Fibroblast of lung (primary cell): ENCODE data around the gene SCD5. TPM values are rescaled to one million over a fixed set of nuclear protein-coding genes. Genes with fewer than 3 reads are reported as not detected.

Experiments used
- DNase-seq, 2 donors: peaks; one replicate each; pipeline versions ENCODE4 v3.0.0 to v3.0.0-alpha.2; 2010; ENCODE audit warnings: low read depth in 2 of 2
- H2AFZ ChIP-seq: 2 replicates; pipeline ENCODE4 v1.5.1; 2012; ENCODE audit warnings: low read length, control low read depth, inconsistent platforms
- H3K27ac ChIP-seq: 2 replicates; pipeline ENCODE4 v1.5.1; 2011; ENCODE audit warnings: low read length, control low read depth; ENCODE audit not compliant: insufficient read depth
- H3K27me3 ChIP-seq: 2 replicates; pipeline ENCODE4 v1.5.1; 2011; ENCODE audit warnings: mild to moderate bottlenecking, low read length; ENCODE audit not compliant: control insufficient read depth, insufficient read depth
- H3K36me3 ChIP-seq: 2 replicates; pipeline ENCODE4 v1.5.1; 2011; ENCODE audit warnings: low read length; ENCODE audit not compliant: control insufficient read depth, insufficient read depth
- H3K4me1 ChIP-seq: 2 replicates; pipeline ENCODE4 v1.5.1; 2011; ENCODE audit warnings: low read length; ENCODE audit not compliant: control insufficient read depth, insufficient read depth; ENCODE audit errors: extremely low read depth
- H3K4me2 ChIP-seq: 2 replicates; pipeline ENCODE4 v1.5.1; 2011; ENCODE audit warnings: low read length, control low read depth; ENCODE audit not compliant: insufficient read depth; ENCODE audit errors: extremely low read depth
- H3K4me3 ChIP-seq, 4 experiments: fragments of 200-600 bp in 1 of 4; sonication (generic) in 1 of 4; replicated peaks in 1 of 4; 2 replicates each; pipeline ENCODE4 v1.5.1; 2011 to 2016; ENCODE audit warnings: low read length in 4 of 4, low read depth in 3 of 4, mild to moderate bottlenecking in 3 of 4, control low read depth in 2 of 4, inconsistent platforms in 1 of 4, mixed read lengths in 1 of 4; ENCODE audit not compliant: insufficient read depth in 1 of 4; ENCODE audit errors: control extremely low read depth in 1 of 4
- H3K79me2 ChIP-seq: 2 replicates; pipeline ENCODE4 v1.5.1; 2012; ENCODE audit warnings: mild to moderate bottlenecking, low read length, inconsistent platforms; ENCODE audit not compliant: control insufficient read depth, insufficient read depth
- H3K9ac ChIP-seq: 2 replicates; pipeline ENCODE4 v1.5.1; 2011; ENCODE audit warnings: mild to moderate bottlenecking, low read length, control low read depth; ENCODE audit not compliant: insufficient read depth
- H3K9me3 ChIP-seq: 2 replicates; pipeline ENCODE4 v1.5.1; 2012; ENCODE audit warnings: low read depth, low read length; ENCODE audit not compliant: control insufficient read depth, insufficient read depth
- H4K20me1 ChIP-seq: 2 replicates; pipeline ENCODE4 v1.5.1; 2011; ENCODE audit warnings: low read length; ENCODE audit not compliant: control insufficient read depth, insufficient read depth; ENCODE audit errors: extremely low read depth
- EZH2 ChIP-seq: IDR thresholded peaks from 2 replicates; pipeline ENCODE4 v1.5.1; 2012; ENCODE audit warnings: low read length, control low read depth, mild to moderate bottlenecking; ENCODE audit errors: missing control alignments
- polyA plus RNA-seq, 2 donors: library from polyadenylated mRNA; depleted of rRNA in 1 of 2; stranded (reverse) in 1 of 2; unstranded in 1 of 2; fragments of >200 nt; gene quantifications; 2 replicates each; pipeline ENCODE4 v1.2.1, GENCODE V29; 2011 to 2012; ENCODE audit warnings: missing spikeins in 1 of 2
- total RNA-seq: library from RNA; depleted of rRNA; stranded (reverse); fragments of >200 nt; gene quantifications from 2 replicates; pipeline ENCODE4 v1.2.1, GENCODE V29; 2014
- TF ChIP-seq, protein P1 (sequence below), 2 donors: IDR thresholded peaks in 1 of 2; conservative IDR thresholded peaks in 1 of 2; 1 replicate in 1 of 2; 2 replicates in 1 of 2; pipeline ENCODE4 v1.5.1; 2011 to 2012; ENCODE audit warnings: low read length in 2 of 2, control low read depth in 1 of 2, inconsistent platforms in 1 of 2, low read depth in 1 of 2, mild to moderate bottlenecking in 1 of 2

The SCD5 gene
- total and polyA plus RNA-seq, 2 donors (not counting 1 experiment from before 2014, with no cell fraction given) = 4.9 to 11.4 TPM

DNA sequence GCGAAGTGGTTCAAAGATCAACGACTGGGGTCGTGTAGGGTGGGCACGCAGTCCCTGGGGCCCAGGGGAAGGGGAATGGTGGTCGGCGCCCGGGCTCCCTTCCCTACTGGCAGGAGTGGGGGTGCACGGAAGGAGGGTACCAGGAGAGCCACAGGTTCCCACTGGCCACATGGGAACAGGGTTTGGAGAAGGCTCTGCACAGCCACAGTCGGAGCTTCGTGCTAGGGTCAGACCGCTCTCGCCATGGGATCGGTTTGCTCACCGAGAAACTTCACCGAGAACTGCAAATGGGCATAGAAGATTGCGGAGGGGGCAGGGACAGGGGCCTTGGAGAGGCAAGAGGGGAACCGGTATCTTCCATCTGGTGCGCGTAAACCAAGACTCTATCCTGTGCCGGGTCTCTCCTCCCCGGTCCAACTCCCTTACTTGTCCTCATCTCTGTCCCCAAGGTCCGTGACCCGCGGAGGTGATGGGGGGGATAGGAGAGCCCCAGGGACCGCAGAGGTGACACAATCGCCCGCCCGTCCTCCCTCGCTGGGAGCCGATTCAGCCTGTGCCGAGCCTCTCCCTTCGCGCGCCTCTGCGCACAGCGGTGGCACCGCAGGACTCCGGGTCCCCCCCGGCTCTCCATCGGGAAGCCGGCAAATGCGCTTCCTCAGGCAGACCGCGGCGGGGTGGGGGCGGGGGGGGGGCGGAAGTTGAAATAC, 1.0 kb downstream of the SCD5 start:
- Histone ChIP-seq H3K36me3 (no peaks in the 10 kb centered on the region), H3K27me3 (peaks cover 3% of the 10 kb centered on the region), H3K4me1 (no peaks in the 10 kb centered on the region), H3K79me2 (no peaks in the 10 kb centered on the region), H3K4me2 (peak overlapping the region; percentile 93), H3K27ac (no peak overlapping the region), H2AFZ (no peak overlapping the region), H3K9me3 (no peaks in the 10 kb centered on the region), H3K9ac (no peak overlapping the region), H3K4me3 (peak overlapping the region; percentile 20 to 64 (median 54)), H4K20me1 (no peaks in the 10 kb centered on the region)
- peak; percentile 36 to 61 for DNase-seq
- no peak for TF ChIP-seq EZH2
- TF ChIP-seq, protein P1, sequence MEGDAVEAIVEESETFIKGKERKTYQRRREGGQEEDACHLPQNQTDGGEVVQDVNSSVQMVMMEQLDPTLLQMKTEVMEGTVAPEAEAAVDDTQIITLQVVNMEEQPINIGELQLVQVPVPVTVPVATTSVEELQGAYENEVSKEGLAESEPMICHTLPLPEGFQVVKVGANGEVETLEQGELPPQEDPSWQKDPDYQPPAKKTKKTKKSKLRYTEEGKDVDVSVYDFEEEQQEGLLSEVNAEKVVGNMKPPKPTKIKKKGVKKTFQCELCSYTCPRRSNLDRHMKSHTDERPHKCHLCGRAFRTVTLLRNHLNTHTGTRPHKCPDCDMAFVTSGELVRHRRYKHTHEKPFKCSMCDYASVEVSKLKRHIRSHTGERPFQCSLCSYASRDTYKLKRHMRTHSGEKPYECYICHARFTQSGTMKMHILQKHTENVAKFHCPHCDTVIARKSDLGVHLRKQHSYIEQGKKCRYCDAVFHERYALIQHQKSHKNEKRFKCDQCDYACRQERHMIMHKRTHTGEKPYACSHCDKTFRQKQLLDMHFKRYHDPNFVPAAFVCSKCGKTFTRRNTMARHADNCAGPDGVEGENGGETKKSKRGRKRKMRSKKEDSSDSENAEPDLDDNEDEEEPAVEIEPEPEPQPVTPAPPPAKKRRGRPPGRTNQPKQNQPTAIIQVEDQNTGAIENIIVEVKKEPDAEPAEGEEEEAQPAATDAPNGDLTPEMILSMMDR (conservative IDR thresholded peaks at IDR 0.05 in 1 of 2, IDR thresholded peaks at IDR 0.05 in 1 of 2; ENCODE audit: low read depth in 1 of 2, low read length in 2 of 2) = no peak

DNA sequence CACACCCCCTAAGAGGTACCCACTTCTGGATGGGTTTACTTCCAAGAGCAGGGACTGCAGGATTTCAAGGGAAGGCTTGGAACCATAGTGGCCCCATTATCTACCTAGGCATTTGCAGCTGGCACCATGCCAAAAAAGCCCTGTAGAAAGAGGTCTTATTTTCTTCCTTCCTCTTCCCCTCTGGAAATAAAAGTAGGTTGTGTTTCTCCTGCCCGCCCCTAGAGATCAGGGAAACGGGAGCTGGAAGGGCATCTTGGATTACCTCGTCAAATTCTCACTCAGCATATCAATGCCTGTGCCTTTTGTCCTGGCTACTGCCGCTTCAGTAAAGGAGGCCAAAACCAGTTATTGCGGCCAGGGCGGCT, 1.6 kb downstream of the SCD5 start:
- H3K27ac ChIP-seq = no peak overlapping the region
- no peak overlapping the region for H3K9ac ChIP-seq
- peaks cover 3% of the 10 kb centered on the region for H3K27me3 ChIP-seq
- no peaks in the 10 kb centered on the region for H3K9me3 ChIP-seq
- H3K4me3 ChIP-seq = peak overlapping the region in 1 of 4 experiments; percentile 64
- no peak for DNase-seq
- no peaks in the 10 kb centered on the region for H3K36me3 ChIP-seq
- H4K20me1 ChIP-seq = no peaks in the 10 kb centered on the region
- H2AFZ ChIP-seq = no peak overlapping the region
- H3K79me2 ChIP-seq = no peaks in the 10 kb centered on the region
- H3K4me2 ChIP-seq = peak overlapping the region; percentile 93
- TF ChIP-seq EZH2 = no peak
- TF ChIP-seq, protein P1 (conservative IDR thresholded peaks at IDR 0.05 in 1 of 2, IDR thresholded peaks at IDR 0.05 in 1 of 2; ENCODE audit: low read depth in 1 of 2, low read length in 2 of 2) = no peak
- no peaks in the 10 kb centered on the region for H3K4me1 ChIP-seq

DNA sequence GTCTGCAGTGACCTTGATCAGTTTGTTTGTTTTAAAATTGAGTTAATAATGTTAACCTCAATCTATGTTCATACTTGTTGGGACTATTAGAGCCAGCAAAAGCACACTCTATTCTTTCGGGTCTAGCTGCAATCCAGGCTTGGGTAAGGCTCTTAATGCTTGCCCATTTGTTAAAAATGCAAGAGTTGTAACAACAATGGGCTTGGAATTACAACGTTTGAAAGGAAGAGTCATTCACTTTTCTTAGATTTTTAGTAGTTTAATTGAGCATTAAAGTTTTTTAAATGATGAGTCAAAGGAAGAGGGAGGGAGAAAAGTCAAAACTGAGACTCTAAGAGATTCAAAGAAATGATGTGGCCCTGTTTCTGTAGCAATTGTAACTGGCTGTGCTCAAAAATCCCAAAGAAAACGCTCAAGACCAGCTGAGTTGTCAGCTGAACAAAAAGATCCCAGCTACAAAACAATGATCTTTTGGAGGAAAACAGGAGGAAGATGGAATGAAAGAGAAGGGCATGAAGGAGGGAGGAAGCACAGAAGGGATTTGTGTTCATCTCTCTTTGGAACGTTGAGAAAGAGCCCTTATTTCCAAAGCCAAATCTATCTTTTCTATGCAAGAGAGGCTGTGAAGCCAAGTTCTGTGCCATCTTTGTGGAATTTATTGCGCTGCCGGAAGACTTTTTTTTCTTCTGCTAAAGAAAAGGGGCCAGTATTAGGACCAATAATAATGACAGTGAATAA, 5.5 kb downstream of the SCD5 start:
- Histone ChIP-seq H3K36me3 (no peaks in the 10 kb centered on the region), H3K4me1 (no peaks in the 10 kb centered on the region), H2AFZ (no peak overlapping the region), H4K20me1 (no peaks in the 10 kb centered on the region), H3K27me3 (no peaks in the 10 kb centered on the region), H3K27ac (no peak overlapping the region), H3K9ac (no peak overlapping the region), H3K4me3 (no peak overlapping the region), H3K9me3 (no peaks in the 10 kb centered on the region), H3K4me2 (no peak overlapping the region), H3K79me2 (no peaks in the 10 kb centered on the region)
- no peak for TF ChIP-seq EZH2
- TF ChIP-seq, protein P1 (conservative IDR thresholded peaks at IDR 0.05 in 1 of 2, IDR thresholded peaks at IDR 0.05 in 1 of 2; ENCODE audit: low read depth in 1 of 2, low read length in 2 of 2) = no peak
- DNase-seq = no peak
